Hepatocyte (in vitro differentiated cells): Measurements from ENCODE around the gene KCNN1.

Experiments used
- CTCF ChIP-seq: fragments of 200-600 bp; sonication (generic); IDR thresholded peaks from 2 replicates; pipeline ENCODE4 v1.5.1; 2016; ENCODE audit warnings: antibody characterized with exemption, mild to moderate bottlenecking; ENCODE audit not compliant: poor library complexity
- EZH2 ChIP-seq: fragments of 200-600 bp; sonication (generic); IDR thresholded peaks from 2 replicates; pipeline ENCODE4 v1.6.1; 2016; ENCODE audit warnings: antibody characterized with exemption, mild to moderate bottlenecking, borderline replicate concordance
- EZH2phosphoT487 ChIP-seq: fragments of 200-600 bp; sonication (generic); IDR thresholded peaks from one replicate; pipeline ENCODE4 v1.6.1; 2018; ENCODE audit warnings: antibody characterized with exemption, mild to moderate bottlenecking, low read depth, moderate library complexity; ENCODE audit not compliant: unreplicated experiment, severe bottlenecking

- TF ChIP-seq CTCF (no peak), EZH2 (no peak), EZH2phosphoT487 (no peak)
Observed at GRCh38 chr19:18013210-18014111, 46.6 kb downstream of the KCNN1 start.
